Erythroblast (primary cell): ENCODE results near the gene TOMM20L.
"Not testable (repeated sequence)": the region's sequence is repeated elsewhere in the genome, so short reads cannot be mapped to it uniquely, and the experiment has no call there.

Source experiments
- GATA1 ChIP-seq: IDR thresholded peaks from 2 replicates; pipeline ENCODE4 v1.6.1; 2011; ENCODE audit warnings: low read depth, mild to moderate bottlenecking, control low read depth, low read length, moderate library complexity
- POLR2A ChIP-seq: IDR thresholded peaks from 2 replicates; pipeline ENCODE4 v1.6.1; 2011; ENCODE audit warnings: mild to moderate bottlenecking, low read length

DNA sequence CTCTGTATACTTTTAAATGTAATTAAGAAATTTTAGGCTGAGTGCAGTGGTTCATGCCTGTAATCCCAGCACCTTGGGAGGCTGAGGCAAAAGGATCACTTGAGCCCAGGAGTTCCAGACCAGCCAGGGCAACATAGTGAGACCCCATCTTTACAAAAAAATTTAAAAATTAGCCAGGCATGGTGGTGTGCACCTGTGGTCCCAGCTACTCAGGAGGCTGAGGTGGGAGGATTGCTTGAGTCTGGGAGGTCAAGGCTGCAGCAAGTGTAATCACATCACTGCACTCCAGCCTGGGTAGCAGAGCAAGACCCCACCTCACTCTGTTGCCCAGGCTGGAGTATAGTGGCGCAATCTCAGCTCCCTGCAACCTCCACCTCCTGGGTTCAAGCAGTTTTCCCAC lies 33.5 kb upstream of the TOMM20L start:
- not testable (repeated sequence) for TF ChIP-seq POLR2A, GATA1
